CD4-positive, alpha-beta T cell treated with Interleukin-17A for 4 hours (primary cell): Measurements from ENCODE around the gene FOXE1.

Experiments used
- DNase-seq: peaks from one replicate; pipeline ENCODE4 v3.0.0-alpha.2; 2020; ENCODE audit warnings: mixed read lengths

Gene FOXE1

DNA sequence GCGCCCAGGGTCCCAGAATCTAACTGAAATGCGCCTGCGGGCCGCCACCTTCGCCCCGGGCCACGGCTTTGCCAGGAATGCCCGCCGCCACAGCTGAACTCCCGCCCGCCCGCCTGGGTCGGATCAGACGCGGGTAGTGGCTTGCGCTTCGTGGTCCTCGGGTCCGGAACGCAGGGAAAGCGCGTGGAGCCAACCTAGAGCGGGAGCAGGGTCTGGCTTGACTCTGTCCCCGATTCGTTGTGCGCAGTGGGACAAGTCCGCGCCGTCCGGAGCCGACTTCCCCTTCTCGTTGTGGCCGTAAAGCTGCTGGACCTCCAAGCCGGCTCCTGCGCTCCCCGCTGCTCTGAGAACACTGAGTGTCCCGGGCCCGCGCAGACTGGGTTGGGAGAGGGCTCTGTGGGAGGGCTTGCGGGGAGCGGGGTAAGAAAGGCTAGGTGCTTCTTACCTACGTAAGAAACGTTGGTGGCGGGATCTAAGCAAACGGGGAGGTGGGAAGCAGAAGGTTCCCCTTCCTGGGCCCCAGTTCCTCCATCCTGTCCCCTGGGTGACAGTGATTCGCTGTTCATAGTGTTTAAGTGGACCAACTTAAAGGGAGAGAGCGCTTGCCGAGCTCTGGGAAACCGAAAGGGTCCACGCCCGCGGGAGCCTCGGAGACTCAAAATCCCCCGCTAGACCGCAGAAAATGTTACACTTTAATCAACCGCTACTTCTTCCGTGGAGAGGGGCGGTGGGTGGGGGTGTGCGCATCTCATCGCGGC is 4.4 kb upstream of the FOXE1 start:
- DNase-seq, result peak; percentile 11

DNA sequence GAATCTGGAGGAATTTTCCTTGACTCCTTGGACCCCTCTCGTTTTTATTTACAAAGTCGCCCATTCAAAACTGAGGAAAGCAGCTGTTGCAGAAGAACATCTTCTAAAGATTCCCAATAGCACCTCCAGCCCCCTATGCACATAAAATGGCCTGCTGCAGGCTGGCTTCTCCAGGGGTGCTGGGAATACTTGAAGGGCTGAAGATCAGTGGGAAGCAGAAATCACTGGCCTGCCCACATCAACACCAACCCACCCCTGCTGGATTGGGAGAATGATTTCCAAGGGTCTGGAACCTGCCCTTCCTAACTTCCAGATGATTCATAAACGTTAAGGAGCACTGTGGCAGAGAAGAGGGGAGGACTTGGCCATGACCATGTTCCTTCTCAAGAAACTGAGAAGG is 3.0 kb upstream of the FOXE1 start:
- no peak for DNase-seq

GRCh38 chr9:97850746-97851445 is 2.1 kb upstream of the FOXE1 start:
- DNase-seq, result no peak

DNA sequence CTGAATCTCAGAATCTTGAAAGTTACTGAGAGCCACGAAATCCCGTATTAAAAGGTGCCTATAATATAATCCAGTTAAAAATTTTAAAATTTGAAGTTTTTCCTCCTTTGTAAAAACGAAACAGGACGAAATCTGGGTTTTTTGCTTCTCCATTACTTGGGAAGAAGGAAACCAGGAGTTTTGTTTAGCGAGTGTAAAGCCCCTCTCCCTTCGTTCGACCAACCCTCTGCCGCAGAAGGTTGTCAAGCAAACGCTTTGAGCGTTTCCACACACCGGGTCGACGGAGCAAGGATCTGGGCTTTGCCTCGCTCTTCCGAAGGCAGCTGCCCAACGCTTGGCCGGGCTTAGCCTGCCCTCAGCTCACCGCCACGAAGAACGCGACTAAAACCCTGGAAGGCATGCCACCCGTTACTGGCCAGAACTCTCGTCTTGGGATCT is 1.6 kb upstream of the FOXE1 start:
- no peak for DNase-seq

DNA sequence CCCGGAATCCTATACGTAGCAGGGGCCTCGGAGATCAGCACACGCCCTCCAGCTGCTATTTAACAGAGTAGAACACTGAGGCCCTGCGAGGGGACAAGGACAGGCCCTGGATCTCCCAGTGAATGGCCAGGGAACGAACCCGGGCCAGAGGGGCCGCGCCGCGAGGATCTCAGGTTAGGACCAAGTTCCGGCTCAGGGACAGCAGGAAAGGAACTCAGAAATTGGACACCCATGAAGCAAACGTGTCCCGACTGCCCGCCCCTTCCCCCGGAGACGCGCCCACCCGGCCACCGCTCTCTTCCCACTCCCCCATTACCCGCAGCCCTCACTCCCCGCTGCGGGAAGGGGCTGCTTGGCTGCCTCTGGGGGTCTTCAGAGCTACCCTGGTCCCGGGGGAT is 1.0 kb upstream of the FOXE1 start:
- DNase-seq, result no peak

GRCh38 chr9:97852399-97853055 is 499 bp upstream of the FOXE1 start:
- no peak for DNase-seq

DNA sequence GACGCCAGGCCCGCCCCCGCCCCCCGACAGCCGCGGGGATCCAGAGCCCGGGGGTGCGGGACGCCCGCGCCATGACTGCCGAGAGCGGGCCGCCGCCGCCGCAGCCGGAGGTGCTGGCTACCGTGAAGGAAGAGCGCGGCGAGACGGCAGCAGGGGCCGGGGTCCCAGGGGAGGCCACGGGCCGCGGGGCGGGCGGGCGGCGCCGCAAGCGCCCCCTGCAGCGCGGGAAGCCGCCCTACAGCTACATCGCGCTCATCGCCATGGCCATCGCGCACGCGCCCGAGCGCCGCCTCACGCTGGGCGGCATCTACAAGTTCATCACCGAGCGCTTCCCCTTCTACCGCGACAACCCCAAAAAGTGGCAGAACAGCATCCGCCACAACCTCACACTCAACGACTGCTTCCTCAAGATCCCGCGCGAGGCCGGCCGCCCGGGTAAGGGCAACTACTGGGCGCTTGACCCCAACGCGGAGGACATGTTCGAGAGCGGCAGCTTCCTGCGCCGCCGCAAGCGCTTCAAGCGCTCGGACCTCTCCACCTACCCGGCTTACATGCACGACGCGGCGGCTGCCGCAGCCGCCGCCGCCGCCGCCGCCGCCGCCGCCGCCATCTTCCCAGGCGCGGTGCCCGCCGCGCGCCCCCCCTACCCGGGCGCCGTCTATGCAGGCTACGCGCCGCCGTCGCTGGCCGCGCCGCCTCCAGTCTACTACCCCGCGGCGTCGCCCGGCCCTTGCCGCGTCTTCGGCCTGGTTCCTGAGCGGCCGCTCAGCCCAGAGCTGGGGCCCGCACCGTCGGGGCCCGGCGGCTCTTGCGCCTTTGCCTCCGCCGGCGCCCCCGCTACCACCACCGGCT is 1.0 kb downstream of the FOXE1 start:
- DNase-seq, result peak; percentile 69

GRCh38 chr9:97854696-97855485 is 1.9 kb downstream of the FOXE1 start:
- no peak for DNase-seq

GRCh38 chr9:97855486-97855875 is 2.5 kb downstream of the FOXE1 start:
- DNase-seq, result no peak

DNA sequence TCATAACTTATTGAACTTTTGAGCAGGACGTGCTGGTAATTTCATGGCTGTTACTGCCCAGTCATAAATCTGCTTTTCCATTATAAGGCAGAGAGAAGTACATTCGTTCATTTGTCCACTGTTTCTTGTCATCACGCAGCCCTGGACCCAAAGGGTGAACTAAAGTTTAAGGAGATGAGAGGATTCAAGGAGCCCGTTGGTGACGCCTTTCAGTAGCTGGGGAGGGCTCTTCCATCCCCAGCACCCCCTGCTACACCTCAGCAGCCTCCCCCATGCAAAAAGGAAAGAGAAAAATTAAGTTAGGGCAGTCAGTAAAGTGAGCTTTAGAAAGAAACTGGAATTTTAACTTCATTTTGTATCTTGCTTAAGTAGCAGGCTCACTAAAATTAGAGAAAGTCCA is 2.9 kb downstream of the FOXE1 start:
- no peak for DNase-seq

- no peak for DNase-seq
Observed at GRCh38 chr9:97856857-97857605, 4.0 kb downstream of the FOXE1 start.

DNA sequence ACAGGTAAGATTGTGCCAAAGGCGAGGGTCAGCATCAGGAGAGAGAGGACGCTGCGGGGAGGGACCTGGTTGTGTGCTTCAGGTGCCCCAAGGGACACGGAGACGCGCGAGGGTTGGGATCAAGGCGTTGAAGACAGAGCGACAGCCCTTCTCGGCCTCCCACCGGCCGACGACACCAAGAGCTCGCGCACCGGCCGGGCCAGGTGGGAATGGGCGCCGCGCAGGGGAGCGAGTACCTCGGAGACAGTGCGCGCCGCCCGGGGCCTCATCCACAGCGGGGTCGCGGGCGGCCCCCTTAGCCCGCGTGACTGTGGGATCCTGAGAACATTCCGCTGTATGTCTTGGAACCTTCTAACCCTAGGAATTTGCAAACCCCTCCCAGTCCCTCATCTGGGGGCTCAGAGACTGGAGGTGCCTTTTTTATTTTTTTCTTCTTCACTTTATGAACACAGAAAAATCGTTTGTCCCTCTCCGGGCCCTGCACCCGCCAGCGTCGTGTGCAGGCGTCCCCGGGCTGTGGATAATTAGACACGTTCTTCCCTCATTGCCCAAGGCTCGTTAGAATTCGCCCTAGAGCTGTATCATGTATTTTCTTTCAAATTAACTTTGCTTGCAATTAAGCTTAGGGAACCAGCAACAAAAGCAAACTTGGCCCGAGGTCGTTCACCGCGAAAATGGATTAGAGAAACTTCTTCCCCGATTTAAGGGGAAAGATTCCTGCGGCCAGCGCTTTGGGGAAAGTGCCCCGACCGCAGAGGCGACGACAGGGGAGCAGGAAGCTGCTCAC is 4.8 kb downstream of the FOXE1 start:
- DNase-seq, result peak; percentile 26

DNA sequence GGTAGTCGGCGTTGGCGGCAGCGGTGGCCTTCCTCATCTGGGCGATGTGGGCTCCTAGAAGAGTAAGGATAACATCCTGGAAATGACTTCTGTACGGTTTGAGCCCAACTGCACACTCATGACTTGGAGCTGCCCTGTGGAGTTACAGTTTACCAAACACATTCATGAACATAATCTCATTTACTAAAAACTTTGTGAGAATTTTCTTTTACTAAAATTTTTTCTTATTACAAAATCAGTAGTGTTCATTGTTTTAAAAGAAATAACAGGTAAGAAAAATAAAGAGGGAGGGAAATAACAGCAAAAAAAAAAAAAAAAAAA is 5.3 kb downstream of the FOXE1 start:
- DNase-seq, result no peak

- DNase-seq, result no peak
Observed at GRCh38 chr9:97858826-97859225, 5.8 kb downstream of the FOXE1 start.

DNA sequence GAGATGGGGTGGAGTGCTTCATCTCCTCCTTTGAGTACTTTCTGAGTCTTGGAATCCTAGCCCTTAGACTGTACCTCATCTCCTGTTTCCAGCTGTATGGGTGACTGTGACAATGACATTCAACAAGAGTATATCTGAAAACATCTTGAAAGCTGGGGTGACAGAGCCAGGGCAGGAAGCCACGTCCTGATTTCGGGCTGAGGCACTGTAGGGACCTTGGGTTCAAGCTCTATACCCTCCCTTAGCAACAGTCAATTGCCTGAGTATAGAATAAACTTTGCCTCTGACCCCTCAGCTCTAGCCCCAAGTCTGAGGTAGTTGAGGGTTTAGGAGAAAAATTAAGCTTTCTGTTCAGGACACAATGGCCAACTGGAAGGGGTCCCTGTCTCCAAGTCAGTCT is 6.3 kb downstream of the FOXE1 start:
- DNase-seq, result no peak

- DNase-seq, result no peak
Observed at GRCh38 chr9:97860451-97861147, 7.6 kb downstream of the FOXE1 start.

DNA sequence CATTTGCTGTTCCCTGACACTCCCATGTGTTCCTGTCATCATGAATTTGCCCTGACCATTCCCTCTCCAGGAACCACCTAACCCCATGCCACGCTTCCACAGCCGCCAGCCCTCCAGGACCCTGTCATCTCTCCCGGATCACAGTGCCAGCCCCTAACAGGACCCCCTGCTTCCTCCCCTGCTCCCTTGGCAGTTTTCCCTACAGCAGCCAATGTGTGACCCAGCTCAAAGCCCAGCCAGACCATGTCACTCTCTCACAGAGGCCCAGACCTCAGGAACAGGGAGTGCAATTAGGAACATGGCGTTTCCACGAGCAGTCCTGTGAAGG is 8.1 kb downstream of the FOXE1 start:
- DNase-seq, result no peak

- no peak for DNase-seq
Observed at GRCh38 chr9:97863314-97863713, 10.3 kb downstream of the FOXE1 start.

- no peak for DNase-seq
Observed at GRCh38 chr9:97864396-97864795, 11.4 kb downstream of the FOXE1 start.

DNA sequence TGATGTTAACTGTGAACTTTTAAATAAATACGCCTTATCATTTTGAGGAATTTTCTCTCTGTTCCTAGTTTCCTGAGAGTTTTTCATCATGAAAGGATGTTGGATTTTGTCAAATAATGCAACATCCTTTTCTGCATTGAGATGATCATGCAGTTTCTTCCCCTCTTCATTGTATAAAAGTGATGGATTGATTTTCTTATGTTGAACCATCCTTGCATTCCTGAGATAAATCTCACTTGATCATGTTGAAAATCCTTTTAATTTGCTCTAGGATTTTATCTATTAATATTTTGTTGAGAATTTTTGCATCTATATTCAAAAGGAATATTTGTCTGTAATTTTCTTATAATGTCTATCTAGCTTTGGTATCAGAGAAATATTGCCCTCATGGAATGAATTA is 13.3 kb downstream of the FOXE1 start:
- DNase-seq, result no peak
